HFFc6 (cell line): ENCODE data around the gene FLRT1. TPM values are rescaled to one million over a fixed set of nuclear protein-coding genes. Genes with fewer than 3 reads are reported as not detected.

Experiments
- DNase-seq: peaks from one replicate; pipeline ENCODE4 v3.0.0-alpha.2; 2018
- H3K27ac Mint-ChIP-seq: 2 replicates; pipeline ENCODE4 v1.8.0; 2020; ENCODE audit warnings: mild to moderate bottlenecking, mixed read lengths
- H3K27me3 Mint-ChIP-seq: 2 replicates; pipeline ENCODE4 v1.8.0; 2021; ENCODE audit warnings: mild to moderate bottlenecking, moderate library complexity, mixed read lengths; ENCODE audit not compliant: insufficient read depth
- H3K36me3 Mint-ChIP-seq: 2 replicates; pipeline ENCODE4 v1.8.0; 2021; ENCODE audit warnings: low read depth, mixed read lengths
- H3K4me1 Mint-ChIP-seq: 2 replicates; pipeline ENCODE4 v1.8.0; 2020; ENCODE audit warnings: low read depth, mixed read lengths
- H3K4me3 Mint-ChIP-seq: 2 replicates; pipeline ENCODE4 v1.8.0; 2020; ENCODE audit warnings: mild to moderate bottlenecking, moderate library complexity, mixed read lengths
- H3K9me3 Mint-ChIP-seq: 2 replicates; pipeline ENCODE4 v1.8.0; 2020; ENCODE audit warnings: mild to moderate bottlenecking, mixed read lengths
- CTCF ChIP-seq: fragments of 200-600 bp; sonication (generic); IDR thresholded peaks from 2 replicates; pipeline ENCODE4 v1.5.0; 2021; ENCODE audit warnings: antibody characterized with exemption, mild to moderate bottlenecking
- total RNA-seq, 6 experiments: library from RNA; stranded (reverse); fragmentation: NEBNext Ultra II Directional; extraction: Animal tissue kit (Norgen Biotek cat#: 25700); gene quantifications; 2 replicates in 1 of 6; 3 replicates in 5 of 6; pipeline ENCODE4 v1.2.3, GENCODE V29; 2021

The FLRT1 gene
- total RNA-seq, 6 experiments from 2014 or later: 0.07 to 0.38 (median 0.30) TPM; not detected in 1

GRCh38 chr11:64032050-64032449 is 3.7 kb upstream of the FLRT1 start:
- no peaks in the 10 kb centered on the region for H3K9me3 Mint-ChIP-seq
- no peak overlapping the region for H3K4me3 Mint-ChIP-seq
- no peak for TF ChIP-seq CTCF
- no peak overlapping the region for H3K27ac Mint-ChIP-seq
- H3K36me3 Mint-ChIP-seq: no peaks in the 10 kb centered on the region
- H3K27me3 Mint-ChIP-seq: peaks cover 14% of the 10 kb centered on the region
- peaks cover 5% of the 10 kb centered on the region; the same call in 1 of the 2 replicates for H3K4me1 Mint-ChIP-seq
- DNase-seq: peak; percentile 8

- H3K27me3 Mint-ChIP-seq: peaks cover 14% of the 10 kb centered on the region
- H3K4me3 Mint-ChIP-seq: no peak overlapping the region
- H3K36me3 Mint-ChIP-seq: no peaks in the 10 kb centered on the region
- no peaks in the 10 kb centered on the region for H3K9me3 Mint-ChIP-seq
- TF ChIP-seq CTCF: no peak
- DNase-seq: no peak
- H3K27ac Mint-ChIP-seq: no peak overlapping the region
- H3K4me1 Mint-ChIP-seq: peaks cover 5% of the 10 kb centered on the region; the same call in 1 of the 2 replicates
Measured at GRCh38 chr11:64034411-64034811, 1.3 kb upstream of the FLRT1 start.

- Mint-ChIP-seq H3K27ac (no peak overlapping the region; the same call in 1 of the 2 replicates), H3K36me3 (no peaks in the 10 kb centered on the region), H3K27me3 (peaks cover 12% of the 10 kb centered on the region), H3K4me1 (peaks cover 5% of the 10 kb centered on the region; the same call in 1 of the 2 replicates), H3K9me3 (no peaks in the 10 kb centered on the region), H3K4me3 (peak overlapping the region; percentile 72)
- no peak for TF ChIP-seq CTCF
- DNase-seq: no peak
Measured at GRCh38 chr11:64035081-64035524, 628 bp upstream of the FLRT1 start.

GRCh38 chr11:64036087-64037026 is 626 bp downstream of the FLRT1 start:
- peak; percentile 10 for DNase-seq
- H3K9me3 Mint-ChIP-seq: no peaks in the 10 kb centered on the region
- TF ChIP-seq CTCF: peak; percentile 26; the same call in 1 of the 2 replicates
- H3K4me1 Mint-ChIP-seq: peaks cover 5% of the 10 kb centered on the region; the same call in 1 of the 2 replicates
- H3K36me3 Mint-ChIP-seq: no peaks in the 10 kb centered on the region
- peaks cover 15% of the 10 kb centered on the region for H3K27me3 Mint-ChIP-seq
- no peak overlapping the region for H3K4me3 Mint-ChIP-seq
- H3K27ac Mint-ChIP-seq: no peak overlapping the region

GRCh38 chr11:64037027-64037634 is 1.4 kb downstream of the FLRT1 start:
- no peak overlapping the region for H3K4me3 Mint-ChIP-seq
- peaks cover 2% of the 10 kb centered on the region; the same call in 1 of the 2 replicates for H3K4me1 Mint-ChIP-seq
- no peaks in the 10 kb centered on the region for H3K36me3 Mint-ChIP-seq
- no peak overlapping the region for H3K27ac Mint-ChIP-seq
- DNase-seq: no peak
- TF ChIP-seq CTCF: no peak
- H3K27me3 Mint-ChIP-seq: peaks cover 13% of the 10 kb centered on the region
- H3K9me3 Mint-ChIP-seq: no peaks in the 10 kb centered on the region
